ENCODE data around the gene CCDC183.
"Not testable (repeated sequence)": the region's sequence is repeated elsewhere in the genome, so short reads cannot be mapped to it uniquely, and the experiment has no call there.

Gene CCDC183

DNA sequence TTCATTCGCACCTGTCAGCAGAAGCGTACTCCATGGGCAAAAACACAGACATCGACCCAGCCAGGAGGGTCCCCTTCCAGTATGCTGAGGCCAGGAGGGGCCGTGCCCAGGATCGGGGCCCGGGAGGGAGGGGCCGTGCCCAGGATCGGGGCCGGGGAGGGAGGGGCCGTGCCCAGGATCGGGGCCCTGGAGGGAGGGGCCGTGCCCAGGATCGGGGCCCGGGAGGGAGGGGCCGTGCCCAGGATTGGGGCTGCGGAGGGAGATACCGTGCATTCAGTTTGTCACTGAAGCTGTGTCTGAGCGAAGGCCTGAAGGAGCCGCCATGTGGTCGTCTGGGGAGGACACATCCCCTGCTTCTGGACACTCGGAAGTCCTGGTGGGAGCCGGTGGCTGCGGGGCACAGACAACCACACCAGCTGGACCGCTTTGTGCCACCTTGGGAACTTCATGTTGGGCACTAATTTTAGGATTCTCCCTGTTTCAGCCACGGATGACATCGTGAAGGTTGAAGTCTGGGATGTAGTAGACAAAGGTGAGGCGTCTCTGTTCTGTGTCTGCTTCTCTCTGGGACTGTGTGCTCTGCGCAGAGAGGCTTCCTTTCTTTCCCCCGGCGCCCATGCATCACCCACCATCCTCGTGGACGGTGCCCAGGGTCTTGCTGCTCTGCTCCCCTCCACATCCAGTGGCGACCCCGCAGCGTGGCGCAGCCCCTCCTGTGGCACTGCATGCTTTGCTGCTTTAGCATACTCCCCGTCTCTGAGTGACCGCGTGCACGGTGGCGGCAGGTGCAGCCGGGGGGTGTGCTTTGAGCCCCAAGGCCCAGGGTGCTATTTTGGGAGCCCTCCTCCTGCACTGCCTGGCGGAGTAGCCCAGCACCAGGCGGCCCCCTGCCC lies 29.4 kb downstream of the CCDC183 start:
- no peak for DNase-seq (ENCODE audit: low spot score)

- no peak for DNase-seq (ENCODE audit: low spot score)
Measured at GRCh38 chr9:136826188-136826541, 30.0 kb downstream of the CCDC183 start.

DNA sequence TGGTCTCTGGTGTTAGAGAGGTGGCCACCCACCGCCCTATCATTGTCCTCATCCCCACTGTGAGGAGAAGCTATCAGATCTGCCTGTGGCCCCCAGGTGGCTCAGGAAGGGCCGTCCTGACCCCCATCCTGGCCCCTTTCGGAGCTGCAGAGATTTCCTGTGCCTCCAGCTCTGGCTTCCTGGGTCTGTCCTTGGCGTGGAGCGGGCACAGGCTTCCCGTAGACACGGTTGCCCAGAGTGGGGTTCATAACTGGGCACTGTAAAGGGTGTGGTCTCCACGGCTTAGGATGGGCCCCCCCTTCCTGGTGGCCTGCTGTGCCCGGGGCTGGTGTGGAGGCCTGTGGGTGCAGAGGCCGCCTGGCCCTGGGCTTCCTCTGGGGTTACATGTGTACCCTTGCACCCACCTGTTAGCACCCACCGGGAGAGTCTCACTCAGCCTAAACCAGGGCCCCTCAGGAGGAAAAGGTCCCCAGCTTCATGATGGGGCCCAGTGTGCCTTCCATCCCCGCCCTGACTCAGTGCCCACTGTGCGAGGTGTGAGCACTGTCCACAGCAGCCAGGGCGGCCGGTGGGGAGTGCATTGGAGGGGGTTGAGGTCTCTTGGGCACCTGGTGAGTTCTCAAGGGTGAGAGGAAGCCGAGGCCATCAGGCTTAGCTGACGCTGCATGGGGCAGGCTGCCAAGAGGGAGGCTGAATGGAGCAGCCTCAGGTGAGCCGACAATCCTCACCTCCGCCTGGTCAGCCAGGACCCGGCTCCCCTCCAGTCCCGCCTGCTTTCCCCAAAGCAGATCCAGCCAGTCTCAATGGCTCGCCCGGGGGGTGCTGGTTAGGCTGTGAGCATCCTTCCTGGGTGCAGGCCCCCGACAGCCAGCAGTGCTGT lies 30.8 kb downstream of the CCDC183 start:
- DNase-seq (ENCODE audit: low spot score) = no peak

DNA sequence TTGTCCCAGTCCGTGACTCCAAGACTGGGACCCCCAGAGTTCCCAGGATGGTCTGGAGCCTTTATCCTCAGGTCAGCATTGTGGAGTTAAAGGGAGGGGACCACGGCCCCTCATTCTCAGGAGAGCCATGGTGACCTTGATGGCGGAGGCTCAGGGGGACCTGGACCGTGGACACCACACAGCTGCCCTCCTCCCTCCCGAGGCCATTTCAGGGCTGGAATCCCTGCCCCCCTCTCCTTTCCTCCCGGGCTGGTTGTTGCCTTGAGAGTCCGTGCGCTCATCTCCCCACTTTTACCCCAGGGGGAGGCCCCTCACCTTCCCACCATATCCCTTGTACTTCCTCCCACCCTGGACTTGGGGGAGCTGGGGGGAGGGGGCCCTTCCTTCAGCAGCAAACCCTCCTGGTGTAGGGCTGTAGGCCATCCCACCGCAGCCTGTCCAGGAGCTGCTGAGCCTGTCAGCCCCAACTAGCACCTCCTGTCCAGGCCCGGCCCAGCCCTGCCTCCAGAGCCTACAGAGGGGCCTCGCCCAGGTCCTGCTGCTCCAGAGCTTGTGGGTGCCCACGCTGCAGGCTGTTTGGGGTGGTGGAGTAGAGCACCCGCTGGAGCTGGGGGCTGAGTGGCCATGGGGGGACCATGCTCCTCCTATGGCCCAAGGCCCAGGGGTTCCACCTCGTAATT lies 31.8 kb downstream of the CCDC183 start:
- no peak for DNase-seq (ENCODE audit: low spot score)

DNA sequence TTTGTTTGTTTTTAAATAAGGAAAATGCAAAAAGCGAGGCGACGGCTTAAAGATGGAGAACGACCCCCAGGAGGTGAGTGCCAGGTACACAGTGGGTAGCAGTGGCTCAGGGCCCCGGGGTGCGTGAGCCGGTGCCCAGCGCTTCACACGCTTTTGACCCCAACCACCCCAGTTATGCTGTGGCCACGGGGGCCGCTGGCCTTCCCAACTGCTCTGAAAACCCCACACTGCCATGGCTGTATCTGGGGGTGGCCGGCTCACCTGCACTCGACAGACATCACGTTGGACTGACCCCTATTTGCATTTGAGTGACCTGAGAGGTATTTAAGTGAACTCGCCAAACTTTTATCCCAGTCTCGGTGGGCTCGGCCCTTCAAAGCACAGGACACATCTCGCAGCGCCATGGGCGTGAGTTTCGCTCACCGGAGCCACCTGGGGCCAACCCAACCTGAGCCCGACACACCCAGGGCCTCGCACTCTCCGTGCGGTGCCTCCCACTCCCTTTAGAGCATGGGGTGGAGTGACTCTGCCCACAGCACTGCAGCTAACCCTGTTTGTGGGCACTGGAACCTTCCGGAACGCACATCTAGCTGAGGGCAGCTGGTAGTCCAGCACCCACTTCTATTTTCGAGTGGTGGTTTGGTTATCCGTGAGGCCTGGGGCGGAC lies 32.5 kb downstream of the CCDC183 start:
- no peak for DNase-seq (ENCODE audit: low spot score)

- no peak for DNase-seq (ENCODE audit: low spot score)
Measured at GRCh38 chr9:136829412-136829811, 33.3 kb downstream of the CCDC183 start.

DNA sequence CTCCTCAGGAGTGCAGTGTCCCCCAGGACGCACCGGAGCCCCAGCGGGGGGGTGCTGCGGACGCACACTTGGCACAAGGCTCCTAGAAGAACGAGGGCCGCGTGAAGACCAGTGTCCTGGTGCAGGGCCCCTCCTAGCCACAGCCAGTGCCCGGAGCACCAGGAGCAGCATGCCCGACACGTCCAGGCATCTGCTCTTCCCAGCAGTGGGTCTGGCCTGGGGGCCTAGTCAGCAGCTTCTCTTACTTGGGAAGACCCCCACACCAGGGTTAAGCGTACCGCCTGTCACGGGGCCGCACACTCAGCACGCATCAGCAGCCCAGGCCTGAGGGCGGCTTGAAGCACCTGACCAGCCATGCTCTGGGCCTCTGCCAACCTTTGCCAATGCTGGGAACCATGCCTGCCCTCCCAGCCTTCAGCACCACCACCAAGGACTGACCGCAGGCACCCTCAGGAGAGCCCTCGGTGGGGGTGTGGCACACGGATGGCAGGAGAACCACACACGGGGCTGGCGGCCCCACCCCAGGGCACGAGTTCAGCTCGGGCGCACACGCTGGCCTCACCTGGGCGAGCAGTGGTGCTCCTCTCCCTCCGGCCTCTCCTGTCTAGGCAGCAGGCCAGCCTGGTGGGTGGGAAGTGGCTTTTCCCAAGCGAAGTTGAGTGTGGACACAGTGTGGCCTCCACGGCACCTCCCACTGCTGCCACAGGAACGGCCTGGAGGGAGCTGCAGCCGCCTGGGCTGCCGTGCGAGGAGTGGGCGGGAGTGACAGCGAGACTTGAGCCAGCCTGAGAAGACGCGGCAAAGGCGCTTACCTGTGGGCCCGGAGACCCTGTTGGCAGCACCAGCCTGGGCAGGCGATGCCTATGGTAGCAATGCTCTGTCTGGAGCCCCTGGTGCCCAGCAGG lies 34.1 kb downstream of the CCDC183 start:
- no peak for DNase-seq (ENCODE audit: low spot score)

DNA sequence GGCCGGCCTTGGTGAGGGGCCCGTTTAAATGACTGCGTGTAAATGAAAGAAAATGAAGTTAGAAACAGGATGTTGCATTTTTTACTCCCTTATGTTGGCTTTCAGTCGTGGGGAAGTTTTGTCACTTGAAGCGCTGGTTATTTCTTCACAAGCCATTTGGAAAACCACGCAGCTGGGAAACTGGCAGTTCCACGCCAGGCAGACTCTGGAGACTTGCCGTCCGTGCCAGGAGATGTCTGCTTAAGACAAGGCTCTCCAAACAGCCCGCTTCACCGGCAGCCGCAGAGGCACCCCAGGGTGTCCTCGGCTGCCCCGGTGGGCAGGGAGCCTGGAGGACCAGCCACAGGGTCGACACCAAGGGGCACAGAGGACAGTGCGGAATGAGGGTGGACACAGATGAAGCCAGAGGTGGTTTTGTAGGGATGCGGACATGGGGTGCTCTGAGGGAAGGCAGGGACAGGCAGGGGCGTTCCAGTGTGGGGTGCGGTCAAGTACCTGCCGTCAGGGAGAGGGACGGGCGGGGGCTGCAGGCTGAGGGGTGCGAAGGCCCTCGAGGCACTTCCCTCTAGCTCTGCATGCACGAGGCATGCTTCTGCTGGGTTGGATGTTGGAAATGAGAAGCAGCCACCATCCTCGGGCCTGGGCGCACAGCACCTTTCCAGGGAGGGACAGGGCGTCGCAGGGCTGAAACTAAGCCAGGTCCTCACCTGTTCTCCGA lies 35.0 kb downstream of the CCDC183 start:
- no peak for DNase-seq (ENCODE audit: low spot score)

- DNase-seq (ENCODE audit: low spot score) = no peak
Measured at GRCh38 chr9:136831720-136832104, 35.6 kb downstream of the CCDC183 start.

DNA sequence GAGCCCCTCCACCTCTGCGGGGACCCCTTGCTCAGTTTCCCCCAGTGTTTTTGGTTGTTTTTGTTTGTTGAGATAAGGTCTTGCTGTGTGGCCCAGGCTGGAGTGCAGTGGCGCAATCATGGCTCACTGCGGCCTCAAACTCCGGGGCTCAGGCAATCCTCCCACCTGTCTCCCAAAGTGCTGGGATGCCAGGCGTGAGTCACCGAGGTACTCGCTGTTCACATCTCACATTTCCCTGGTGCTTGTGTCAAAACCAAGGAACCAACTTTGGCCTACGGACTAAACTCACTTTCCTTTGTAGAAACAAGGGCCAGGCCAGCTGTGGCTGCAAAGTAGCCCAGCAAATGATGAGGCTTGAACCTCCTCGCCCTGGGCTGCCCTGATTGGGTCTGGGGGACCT lies 36.4 kb downstream of the CCDC183 start:
- no peak for DNase-seq (ENCODE audit: low spot score)

GRCh38 chr9:136833381-136834048 lies 37.4 kb downstream of the CCDC183 start:
- not testable (repeated sequence) for DNase-seq (ENCODE audit: low spot score)

DNA sequence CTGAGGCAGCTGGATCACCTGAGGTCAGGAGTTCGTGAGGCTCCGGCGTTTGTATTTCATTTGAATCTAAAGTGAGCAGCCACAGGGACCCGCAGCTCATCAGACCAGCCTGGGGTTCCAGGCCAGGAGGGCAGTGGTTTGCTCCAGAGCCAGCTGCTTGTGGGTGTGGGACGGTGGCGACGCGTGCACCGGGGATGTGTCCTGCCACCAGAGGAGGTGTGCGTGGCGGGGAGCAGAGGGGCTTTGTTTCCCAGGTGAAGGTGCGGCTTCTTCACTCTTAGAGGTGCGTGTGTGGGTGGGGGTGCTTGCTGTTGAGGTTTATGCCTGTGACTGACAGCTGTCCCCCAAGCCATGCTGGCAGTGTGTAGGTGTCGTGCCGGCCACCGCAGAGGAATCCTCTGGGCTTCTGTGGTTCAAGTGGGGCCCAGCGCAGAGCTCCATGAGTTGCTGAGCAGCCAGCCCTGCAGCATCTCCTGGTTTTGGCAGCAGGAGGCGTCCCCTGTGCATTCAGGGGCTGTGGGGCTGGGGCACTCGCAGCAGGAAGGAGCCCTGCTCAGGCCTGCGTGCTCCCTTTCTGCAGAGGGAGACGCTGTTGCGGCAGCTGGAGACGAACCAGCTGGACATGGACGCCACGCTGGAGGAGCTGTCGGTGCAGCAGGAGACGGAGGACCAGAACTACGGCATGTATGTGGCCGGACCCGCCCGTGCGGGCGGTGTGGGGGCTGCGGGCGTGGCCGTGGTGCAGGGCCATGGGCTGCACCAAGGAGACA lies 39.2 kb downstream of the CCDC183 start:
- no peak for DNase-seq (ENCODE audit: low spot score)

GRCh38 chr9:136835932-136836904 lies 40.1 kb downstream of the CCDC183 start:
- DNase-seq (ENCODE audit: low spot score) = no peak

DNA sequence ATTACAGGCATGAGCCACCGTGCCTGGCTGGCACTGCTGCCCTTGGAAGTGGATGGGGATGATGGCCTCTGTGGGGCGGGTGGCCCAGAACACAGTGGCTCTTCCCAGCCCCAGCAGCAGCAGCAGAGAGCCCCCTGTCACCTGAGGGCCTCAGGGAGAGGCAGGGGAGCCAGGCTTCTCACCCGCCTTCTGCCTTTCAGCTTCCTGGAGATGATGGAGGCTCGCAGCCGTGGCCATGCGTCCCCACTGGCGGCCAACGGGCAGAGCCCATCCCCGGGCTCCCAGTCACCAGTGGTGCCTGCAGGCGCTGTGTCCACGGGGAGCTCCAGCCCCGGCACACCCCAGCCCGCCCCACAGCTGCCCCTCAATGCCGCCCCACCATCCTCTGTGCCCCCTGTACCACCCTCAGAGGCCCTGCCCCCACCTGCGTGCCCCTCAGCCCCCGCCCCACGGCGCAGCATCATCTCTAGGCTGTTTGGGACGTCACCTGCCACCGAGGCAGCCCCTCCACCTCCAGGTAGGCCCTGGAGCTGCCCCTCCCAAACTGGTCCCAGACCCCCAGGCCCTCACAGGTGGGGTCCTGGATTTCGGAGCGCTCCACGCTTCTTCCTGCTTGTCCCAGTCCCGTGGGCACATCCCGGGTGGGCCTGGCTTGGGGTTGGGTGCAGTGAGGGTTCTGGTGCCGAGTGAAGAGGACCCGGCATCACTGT lies 41.2 kb downstream of the CCDC183 start:
- DNase-seq (ENCODE audit: low spot score) = no peak

DNA sequence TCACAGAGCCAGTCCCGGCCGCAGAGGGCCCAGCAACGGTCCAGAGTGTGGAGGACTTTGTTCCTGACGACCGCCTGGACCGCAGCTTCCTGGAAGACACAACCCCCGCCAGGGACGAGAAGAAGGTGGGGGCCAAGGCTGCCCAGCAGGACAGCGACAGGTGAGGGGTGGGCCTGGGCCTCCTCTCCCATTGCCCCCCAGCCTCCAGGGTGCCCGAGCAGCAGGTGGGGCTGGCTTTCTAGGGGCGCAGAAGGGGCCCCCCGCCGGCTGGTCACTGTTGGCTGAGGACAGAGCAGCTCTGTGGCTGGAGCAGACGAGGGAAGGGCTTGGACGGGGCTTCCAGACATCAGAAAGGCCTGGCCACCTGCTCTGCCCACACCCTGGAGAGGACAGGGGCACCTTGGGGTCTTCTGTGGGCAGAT lies 41.7 kb downstream of the CCDC183 start:
- not testable (repeated sequence) for DNase-seq (ENCODE audit: low spot score)

DNA sequence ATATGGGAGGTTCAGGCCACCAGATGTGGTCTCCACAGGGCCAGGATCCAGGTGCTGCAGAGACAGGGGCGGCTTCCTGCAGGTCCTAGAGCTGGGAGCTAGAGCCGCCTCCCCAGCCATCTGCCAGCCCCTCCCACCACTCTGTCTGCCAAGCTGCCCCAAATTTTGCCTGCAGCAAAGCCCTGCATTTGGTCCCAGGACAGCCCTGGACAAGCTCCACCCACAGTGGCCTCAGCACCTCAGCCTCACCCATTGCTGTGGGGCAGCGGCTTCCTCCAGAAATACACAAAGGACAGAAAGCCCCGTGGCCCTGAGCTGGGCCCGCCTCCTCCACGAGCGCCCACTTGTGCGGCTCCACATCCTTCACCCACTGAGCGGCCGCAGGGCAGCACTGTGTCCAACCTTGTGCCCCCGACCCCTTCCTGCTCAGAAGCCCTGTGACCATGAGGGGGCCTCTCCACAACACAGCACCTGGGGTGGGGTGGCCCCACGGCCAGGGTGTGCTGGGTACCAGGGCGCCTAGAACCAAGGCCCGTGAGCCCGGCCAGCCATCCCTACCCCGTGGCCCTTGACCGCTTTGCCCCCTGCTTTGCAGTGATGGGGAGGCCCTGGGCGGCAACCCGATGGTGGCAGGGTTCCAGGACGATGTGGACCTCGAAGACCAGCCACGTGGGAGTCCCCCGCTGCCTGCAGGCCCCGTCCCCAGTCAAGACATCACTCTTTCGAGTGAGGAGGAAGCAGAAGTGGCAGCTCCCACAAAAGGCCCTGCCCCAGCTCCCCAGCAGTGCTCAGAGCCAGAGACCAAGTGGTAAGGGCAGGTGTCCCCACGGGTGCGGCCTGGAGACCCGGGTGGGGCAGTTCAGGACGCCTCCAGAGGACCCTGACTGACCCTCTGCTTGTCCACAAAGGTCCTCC lies 42.4 kb downstream of the CCDC183 start:
- no peak for DNase-seq (ENCODE audit: low spot score)

Data from HuH-7.5 (cell line).